T-helper 2 cell treated with Interferon-gamma antibody and Interleukin-4, amounts not matched to agents 5 μg/mL and 100 μg/mL, for 36 hours (primary cell): ENCODE data around the gene TNFAIP8L1.

ENCODE experiments used
- DNase-seq: peaks from one replicate; pipeline ENCODE4 v3.0.0; 2021; ENCODE audit warnings: low spot score
- H3K27ac Mint-ChIP-seq: one replicate; pipeline ENCODE4 v1.8.0; 2021; ENCODE audit warnings: mild to moderate bottlenecking, mixed read lengths
- H3K27me3 Mint-ChIP-seq: one replicate; pipeline ENCODE4 v1.8.0; 2021; ENCODE audit warnings: low read depth, mixed read lengths
- H3K36me3 Mint-ChIP-seq: one replicate; pipeline ENCODE4 v1.8.0; 2021; ENCODE audit warnings: low read depth, mixed read lengths
- H3K4me1 Mint-ChIP-seq: one replicate; pipeline ENCODE4 v1.8.0; 2021; ENCODE audit warnings: low read depth, mixed read lengths
- H3K4me3 Mint-ChIP-seq: one replicate; pipeline ENCODE4 v1.8.0; 2022; ENCODE audit warnings: mild to moderate bottlenecking, moderate library complexity, mixed read lengths
- H3K9me3 Mint-ChIP-seq: one replicate; pipeline ENCODE4 v1.8.0; 2021; ENCODE audit warnings: mixed read lengths

The TNFAIP8L1 gene

GRCh38 chr19:4702764-4703163 is 63.4 kb downstream of the TNFAIP8L1 start:
- no peaks in the 10 kb centered on the region for H3K9me3 Mint-ChIP-seq
- DNase-seq = no peak
- no peak overlapping the region for H3K27ac Mint-ChIP-seq
- no peak overlapping the region for H3K4me3 Mint-ChIP-seq
- H3K36me3 Mint-ChIP-seq = peaks cover 11% of the 10 kb centered on the region
- H3K27me3 Mint-ChIP-seq = no peaks in the 10 kb centered on the region
- no peaks in the 10 kb centered on the region for H3K4me1 Mint-ChIP-seq

DNA sequence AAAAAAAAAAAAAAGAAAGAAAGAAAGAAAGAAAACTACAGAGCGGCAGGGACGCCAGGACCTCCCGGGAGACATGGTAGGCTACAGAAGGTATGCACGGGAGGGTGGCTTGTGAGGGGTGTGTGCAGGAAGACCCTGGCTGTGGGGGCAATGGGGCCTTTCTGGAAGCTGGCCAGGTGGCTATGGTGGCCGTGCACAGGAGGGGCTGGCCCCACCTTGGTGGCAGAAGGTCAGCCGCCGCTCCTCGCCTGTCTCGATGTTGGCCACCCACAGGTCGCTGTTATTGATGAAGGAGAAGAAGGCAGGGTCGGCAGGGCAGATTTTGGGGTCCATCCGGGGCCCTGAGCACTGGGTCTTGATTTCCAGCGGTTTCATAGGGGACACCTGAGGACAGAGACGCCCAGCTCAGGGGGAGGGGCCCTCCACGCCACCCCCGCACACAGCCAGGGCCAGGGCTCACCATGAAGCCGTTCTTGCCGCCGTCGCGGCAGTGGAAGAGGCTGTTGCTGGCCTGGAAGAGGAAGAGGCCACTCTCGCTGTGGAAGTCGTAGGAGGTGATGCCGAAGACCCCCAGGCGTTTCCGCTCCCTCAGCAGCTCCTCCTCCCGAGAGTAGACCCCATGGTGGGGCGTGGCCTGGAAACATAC is 64.5 kb downstream of the TNFAIP8L1 start:
- no peak for DNase-seq
- no peaks in the 10 kb centered on the region for H3K27me3 Mint-ChIP-seq
- H3K36me3 Mint-ChIP-seq = peaks cover 10% of the 10 kb centered on the region
- no peak overlapping the region for H3K27ac Mint-ChIP-seq
- no peak overlapping the region for H3K4me3 Mint-ChIP-seq
- H3K4me1 Mint-ChIP-seq = no peaks in the 10 kb centered on the region
- H3K9me3 Mint-ChIP-seq = no peaks in the 10 kb centered on the region

DNA sequence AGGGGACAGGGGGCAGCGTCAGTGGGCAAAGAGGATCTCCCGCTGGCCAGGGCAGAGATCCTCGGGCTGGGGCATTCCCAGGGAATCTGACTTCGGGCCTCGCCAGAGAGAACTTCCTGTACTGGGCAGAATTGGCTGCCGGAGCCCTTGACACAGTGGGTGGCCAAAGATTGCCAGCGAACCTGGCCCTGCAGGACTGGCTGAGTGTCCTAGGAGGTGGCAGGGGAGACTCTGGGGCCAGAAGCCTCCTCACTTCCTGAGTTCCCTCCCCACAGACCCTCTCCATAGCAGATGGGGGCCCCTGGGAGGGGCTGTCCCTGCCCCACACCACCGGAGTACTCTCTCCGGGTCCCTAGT is 65.0 kb downstream of the TNFAIP8L1 start:
- Mint-ChIP-seq H3K27me3 (no peaks in the 10 kb centered on the region), H3K9me3 (no peaks in the 10 kb centered on the region), H3K4me1 (peaks cover 3% of the 10 kb centered on the region), H3K27ac (no peak overlapping the region), H3K36me3 (peaks cover 12% of the 10 kb centered on the region), H3K4me3 (no peak overlapping the region)
- DNase-seq = no peak
